CD4-positive, alpha-beta T cell treated with Interleukin-12 subunit alpha and Interleukin-12 subunit beta, for 1 hour (primary cell): ENCODE measurements around the gene PAQR4.
A peak's percentile ranks its signal among the peaks of the same experiment; 100 is the strongest.
"Not testable (repeated sequence)": the region's sequence is repeated elsewhere in the genome, so short reads cannot be mapped to it uniquely, and the experiment has no call there.

Experiments
- DNase-seq: peaks from one replicate; pipeline ENCODE4 v3.0.0-alpha.2; 2020

PAQR4 gene

GRCh38 chr16:2968738-2969544, at the start of gene PAQR4:
Gene PAQR4, plus strand, starts transcription at chr16:2969348. Its CDS starts 327 bp downstream, at chr16:2969675.
- peak; percentile 86 for DNase-seq

GRCh38 chr16:2919511-2920255, 49.5 kb upstream of the PAQR4 start:
- peak; percentile 77 for DNase-seq

- DNase-seq, result no peak
Measured at GRCh38 chr16:2923481-2923880, 45.7 kb upstream of the PAQR4 start.

GRCh38 chr16:2924901-2925755, 44.0 kb upstream of the PAQR4 start:
- DNase-seq, result no peak

GRCh38 chr16:2925951-2926649, 43.0 kb upstream of the PAQR4 start:
- no peak for DNase-seq

- DNase-seq, result no peak
Measured at GRCh38 chr16:2926650-2926999, 42.5 kb upstream of the PAQR4 start.

- peak; percentile 90 for DNase-seq
Measured at GRCh38 chr16:2927010-2927646, 42.0 kb upstream of the PAQR4 start.

- DNase-seq, result not testable (repeated sequence)
Measured at GRCh38 chr16:2928151-2928550, 41.0 kb upstream of the PAQR4 start.

GRCh38 chr16:2928796-2929195, 40.4 kb upstream of the PAQR4 start:
- no peak for DNase-seq

- no peak for DNase-seq
Measured at GRCh38 chr16:2929693-2930092, 39.5 kb upstream of the PAQR4 start.

- no peak for DNase-seq
Measured at GRCh38 chr16:2930236-2930635, 38.9 kb upstream of the PAQR4 start.

- not testable (repeated sequence) for DNase-seq
Measured at GRCh38 chr16:2931231-2931914, 37.8 kb upstream of the PAQR4 start.

GRCh38 chr16:2933136-2933535, 36.0 kb upstream of the PAQR4 start:
- DNase-seq, result no peak

- no peak for DNase-seq
Measured at GRCh38 chr16:2933701-2934100, 35.4 kb upstream of the PAQR4 start.

GRCh38 chr16:2934450-2934849, 34.7 kb upstream of the PAQR4 start:
- no peak for DNase-seq

- DNase-seq, result no peak
Measured at GRCh38 chr16:2936436-2937011, 32.6 kb upstream of the PAQR4 start.

GRCh38 chr16:2937170-2937569, 32.0 kb upstream of the PAQR4 start:
- DNase-seq, result no peak

GRCh38 chr16:2938206-2938605, 30.9 kb upstream of the PAQR4 start:
- no peak for DNase-seq

GRCh38 chr16:2939968-2940367, 29.2 kb upstream of the PAQR4 start:
- DNase-seq, result no peak

- DNase-seq, result no peak
Measured at GRCh38 chr16:2942045-2942444, 27.1 kb upstream of the PAQR4 start.

- DNase-seq, result not testable (repeated sequence)
Measured at GRCh38 chr16:2943716-2944115, 25.4 kb upstream of the PAQR4 start.
